DOHH2 (cell line): ENCODE data around the gene PHF24.

ENCODE experiments used
- H3F3A ChIP-seq: fragments of 200-600 bp; sonication (generic), shearing (Covaris generic); 2 replicates; pipeline ENCODE4 v1.6.0; 2016; ENCODE audit warnings: antibody characterized with exemption, mild to moderate bottlenecking; ENCODE audit not compliant: control insufficient read depth, insufficient read depth
- H3K27ac ChIP-seq: fragments of 200-600 bp; sonication (generic); 2 replicates; pipeline ENCODE4 v1.5.1; 2014; ENCODE audit warnings: low read depth, mild to moderate bottlenecking, low read length, moderate library complexity
- H3K27me3 ChIP-seq: fragments of 200-600 bp; sonication (generic); 2 replicates; pipeline ENCODE4 v1.6.1; 2014; ENCODE audit warnings: mild to moderate bottlenecking, low read length, mixed read lengths; ENCODE audit not compliant: control insufficient read depth
- H3K36me3 ChIP-seq: fragments of 200-600 bp; sonication (generic); 2 replicates; pipeline ENCODE4 v1.6.1; 2014; ENCODE audit warnings: mild to moderate bottlenecking, low read length, moderate library complexity, mixed read lengths; ENCODE audit not compliant: control insufficient read depth
- H3K4me1 ChIP-seq: fragments of 200-600 bp; sonication (generic); 2 replicates; pipeline ENCODE4 v1.6.1; 2014; ENCODE audit warnings: mild to moderate bottlenecking, low read length, mixed read lengths; ENCODE audit not compliant: control insufficient read depth
- H3K4me2 ChIP-seq: fragments of 200-600 bp; sonication (generic); 2 replicates; pipeline ENCODE4 v1.6.0; 2014; ENCODE audit warnings: mild to moderate bottlenecking, low read length, moderate library complexity
- H3K4me3 ChIP-seq: fragments of 200-600 bp; sonication (generic); 2 replicates; pipeline ENCODE4 v1.5.1; 2014; ENCODE audit warnings: mild to moderate bottlenecking, low read length, mixed read lengths
- H3K79me2 ChIP-seq: fragments of 200-600 bp; sonication (generic); 2 replicates; pipeline ENCODE4 v1.6.1; 2014; ENCODE audit warnings: mild to moderate bottlenecking, low read length, mixed read lengths; ENCODE audit not compliant: control insufficient read depth
- H3K9me2 ChIP-seq: fragments of 200-600 bp; sonication (generic); replicated peaks from 2 replicates; pipeline ENCODE4 v1.6.1; 2014; ENCODE audit warnings: mild to moderate bottlenecking, low read length, mixed read lengths; ENCODE audit not compliant: control insufficient read depth
- H3K9me3 ChIP-seq: fragments of 200-600 bp; sonication (generic); 2 replicates; pipeline ENCODE4 v1.6.1; 2014; ENCODE audit warnings: antibody characterized with exemption, low read length, mixed read lengths; ENCODE audit not compliant: control insufficient read depth, insufficient read depth
- H4K20me1 ChIP-seq: fragments of 200-600 bp; sonication (generic); 2 replicates; pipeline ENCODE4 v1.6.0; 2014; ENCODE audit warnings: low read depth, mild to moderate bottlenecking, antibody characterized with exemption, low read length, moderate library complexity; ENCODE audit not compliant: control insufficient read depth, insufficient read depth
- CTCF ChIP-seq: fragments of 200-600 bp; sonication (generic); IDR thresholded peaks from one replicate; pipeline ENCODE4 v1.5.1; 2014; ENCODE audit warnings: antibody characterized with exemption, mild to moderate bottlenecking, low read depth, low read length; ENCODE audit not compliant: poor library complexity, severe bottlenecking
- EZH2phosphoT487 ChIP-seq: fragments of 200-600 bp; sonication (generic); IDR thresholded peaks from 2 replicates; pipeline ENCODE4 v1.6.1; 2017; ENCODE audit warnings: borderline replicate concordance, mild to moderate bottlenecking, antibody characterized with exemption, low read length, moderate library complexity, mixed read lengths

The PHF24 gene

GRCh38 chr9:34992376-34992951 is 34.4 kb downstream of the PHF24 start:
- Histone ChIP-seq H3K27ac (no peak overlapping the region), H4K20me1 (no peaks in the 10 kb centered on the region), H3K36me3 (no peaks in the 10 kb centered on the region), H3K4me3 (no peak overlapping the region), H3K9me2 (no peaks in the 10 kb centered on the region), H3F3A (no peaks in the 10 kb centered on the region), H3K4me2 (no peak overlapping the region), H3K4me1 (peaks cover 21% of the 10 kb centered on the region), H3K9me3 (no peaks in the 10 kb centered on the region), H3K79me2 (no peaks in the 10 kb centered on the region), H3K27me3 (peaks cover 8% of the 10 kb centered on the region)
- no peak for TF ChIP-seq EZH2phosphoT487
- TF ChIP-seq CTCF, result no peak

GRCh38 chr9:34993502-34994259 is 35.6 kb downstream of the PHF24 start:
- Histone ChIP-seq H3K9me3 (no peaks in the 10 kb centered on the region), H3K4me1 (peaks cover 13% of the 10 kb centered on the region), H3K27me3 (peaks cover 8% of the 10 kb centered on the region), H3K79me2 (no peaks in the 10 kb centered on the region), H3K36me3 (no peaks in the 10 kb centered on the region), H3F3A (no peaks in the 10 kb centered on the region), H4K20me1 (no peaks in the 10 kb centered on the region), H3K9me2 (no peaks in the 10 kb centered on the region), H3K4me3 (no peak overlapping the region), H3K27ac (no peak overlapping the region), H3K4me2 (no peak overlapping the region)
- TF ChIP-seq CTCF, result no peak

- Histone ChIP-seq H3K4me2 (no peak overlapping the region), H3K9me3 (no peaks in the 10 kb centered on the region), H3K4me1 (peaks cover 9% of the 10 kb centered on the region), H3K36me3 (no peaks in the 10 kb centered on the region), H3K27me3 (peaks cover 8% of the 10 kb centered on the region), H3K79me2 (no peaks in the 10 kb centered on the region), H3K27ac (no peak overlapping the region), H3K4me3 (no peak overlapping the region), H4K20me1 (no peaks in the 10 kb centered on the region), H3K9me2 (no peaks in the 10 kb centered on the region), H3F3A (no peaks in the 10 kb centered on the region)
- no peak for TF ChIP-seq EZH2phosphoT487
- TF ChIP-seq CTCF, result peak; percentile 75
These were observed 36.3 kb downstream of the PHF24 start for GRCh38 chr9:34994260-34994899.
